Mesenchymal stem cell (in vitro differentiated cells and primary cell): Measurements from ENCODE around the gene TNS2.
A peak's percentile ranks its signal among the peaks of the same experiment; 100 is the strongest.
"Not testable (repeated sequence)": the region's sequence is repeated elsewhere in the genome, so short reads cannot be mapped to it uniquely, and the experiment has no call there.

Source experiments
- DNase-seq: peaks from one replicate; pipeline ENCODE4 v3.0.0-alpha.2; 2013
- H2AFZ ChIP-seq: one replicate; pipeline ENCODE4 v1.6.1; 2013; ENCODE audit warnings: low read depth, mild to moderate bottlenecking, control low read depth, inconsistent platforms, low read length, moderate library complexity
- H2AK5ac ChIP-seq: 2 replicates; pipeline ENCODE4 v1.6.1; 2013; ENCODE audit warnings: low read length, moderate library complexity, mild to moderate bottlenecking, inconsistent platforms; ENCODE audit not compliant: severe bottlenecking
- H2BK120ac ChIP-seq: one replicate; pipeline ENCODE4 v1.6.1; 2013; ENCODE audit warnings: low read depth, mild to moderate bottlenecking, inconsistent platforms, low read length, moderate library complexity
- H2BK12ac ChIP-seq, 2 experiments: one replicate each; pipeline ENCODE4 v1.6.1; 2013; ENCODE audit warnings: inconsistent platforms in 2 of 2, low read length in 2 of 2, mild to moderate bottlenecking in 2 of 2, moderate library complexity in 2 of 2, control low read depth in 1 of 2
- H2BK15ac ChIP-seq: one replicate; pipeline ENCODE4 v1.6.1; 2013; ENCODE audit warnings: mild to moderate bottlenecking, low read depth, inconsistent platforms; ENCODE audit not compliant: poor library complexity, severe bottlenecking
- H2BK5ac ChIP-seq: 2 replicates; pipeline ENCODE4 v1.6.1; 2013; ENCODE audit warnings: low read depth, mild to moderate bottlenecking, low read length, control low read depth, inconsistent platforms; ENCODE audit not compliant: poor library complexity, severe bottlenecking
- H3K14ac ChIP-seq, 2 experiments: one replicate each; pipeline ENCODE4 v1.6.1; 2013; ENCODE audit warnings: inconsistent platforms in 2 of 2, low read length in 2 of 2, control low read depth in 1 of 2, mild to moderate bottlenecking in 1 of 2, moderate library complexity in 1 of 2
- H3K18ac ChIP-seq, 2 experiments: one replicate each; pipeline ENCODE4 v1.6.1; 2013; ENCODE audit warnings: inconsistent platforms in 2 of 2, low read length in 2 of 2, control low read depth in 1 of 2, low read depth in 1 of 2, mild to moderate bottlenecking in 1 of 2
- H3K23ac ChIP-seq, 2 experiments: one replicate each; pipeline ENCODE4 v1.6.1; 2013; ENCODE audit warnings: inconsistent platforms in 2 of 2, low read length in 2 of 2, mild to moderate bottlenecking in 2 of 2, moderate library complexity in 2 of 2, control low read depth in 1 of 2
- H3K27ac ChIP-seq: 2 replicates; pipeline ENCODE4 v1.5.1; 2013; ENCODE audit warnings: mild to moderate bottlenecking, moderate library complexity, low read length, control low read depth, inconsistent platforms; ENCODE audit not compliant: poor library complexity, severe bottlenecking
- H3K27me3 ChIP-seq, 2 experiments: 2 replicates each; pipeline versions ENCODE4 v1.6.1 to v1.7.0; 2013; ENCODE audit warnings: low read length in 2 of 2, mild to moderate bottlenecking in 2 of 2, moderate library complexity in 2 of 2, control low read depth in 1 of 2, inconsistent platforms in 1 of 2; ENCODE audit not compliant: control insufficient read depth in 1 of 2, insufficient read depth in 1 of 2
- H3K36me3 ChIP-seq, 2 experiments: 2 replicates each; pipeline versions ENCODE4 v1.6.1 to v1.7.0; 2013; ENCODE audit warnings: low read length in 2 of 2, control low read depth in 1 of 2, inconsistent platforms in 1 of 2, low read depth in 1 of 2, mild to moderate bottlenecking in 1 of 2; ENCODE audit not compliant: insufficient read depth in 2 of 2, control insufficient read depth in 1 of 2
- H3K4ac ChIP-seq, 2 experiments: one replicate each; pipeline ENCODE4 v1.6.1; 2013; ENCODE audit warnings: inconsistent platforms in 2 of 2, low read length in 2 of 2, mild to moderate bottlenecking in 2 of 2, moderate library complexity in 2 of 2, control low read depth in 1 of 2, low read depth in 1 of 2
- H3K4me1 ChIP-seq: 2 replicates; pipeline ENCODE4 v1.6.1; 2013; ENCODE audit warnings: low read depth, low read length, control low read depth; ENCODE audit not compliant: control insufficient read depth, insufficient read depth
- H3K4me2 ChIP-seq: 2 replicates; pipeline ENCODE4 v1.6.1; 2013; ENCODE audit warnings: low read length, mild to moderate bottlenecking, inconsistent platforms; ENCODE audit not compliant: poor library complexity, severe bottlenecking
- H3K4me3 ChIP-seq, 2 experiments: 2 replicates each; pipeline versions ENCODE4 v1.5.1 to v1.7.0; 2013; ENCODE audit warnings: low read length in 2 of 2, mild to moderate bottlenecking in 2 of 2, control low read depth in 1 of 2, low read depth in 1 of 2; ENCODE audit not compliant: insufficient read depth in 1 of 2
- H3K79me1 ChIP-seq: replicated peaks from 2 replicates; pipeline ENCODE4 v1.6.1; 2013; ENCODE audit warnings: mild to moderate bottlenecking, control low read depth, low read length, inconsistent platforms; ENCODE audit not compliant: poor library complexity, severe bottlenecking
- H3K9ac ChIP-seq: 2 replicates; pipeline ENCODE4 v1.7.0; 2013; ENCODE audit warnings: mild to moderate bottlenecking, low read length, moderate library complexity
- H3K9me3 ChIP-seq: 2 replicates; pipeline ENCODE4 v1.7.0; 2013; ENCODE audit warnings: mild to moderate bottlenecking, low read length; ENCODE audit not compliant: control insufficient read depth
- H4K8ac ChIP-seq: one replicate; pipeline ENCODE4 v1.6.1; 2013; ENCODE audit warnings: inconsistent platforms, mild to moderate bottlenecking, low read length, moderate library complexity
- H4K91ac ChIP-seq: one replicate; pipeline ENCODE4 v1.6.1; 2013; ENCODE audit warnings: mild to moderate bottlenecking, low read length, inconsistent platforms
- WGBS: methylation state at CpG from one replicate; pipeline ENCODE4 v1.1.7; 2013; ENCODE audit warnings: mixed read lengths; 5-methylcytosine and 5-hydroxymethylcytosine counted together

TNS2 gene

GRCh38 chr12:53107122-53107521 is 57.3 kb downstream of the TNS2 start:
- Histone ChIP-seq H3K4me2 (no peak overlapping the region), H2BK12ac (no peak overlapping the region), H3K4me3 (no peak overlapping the region), H2AFZ (no peak overlapping the region), H3K27ac (no peak overlapping the region), H3K9ac (no peak overlapping the region), H3K18ac (no peak overlapping the region), H2AK5ac (no peak overlapping the region), H3K27me3 (no peaks in the 10 kb centered on the region), H3K4me1 (peaks cover 3% of the 10 kb centered on the region), H3K14ac (no peak overlapping the region), H3K4ac (no peak overlapping the region), H2BK120ac (no peak overlapping the region), H4K91ac (no peak overlapping the region), H3K36me3 (peaks cover 0 to 12% of the 10 kb centered on the region in 2 experiments), H3K23ac (no peak overlapping the region), H3K79me1 (no peaks in the 10 kb centered on the region), H3K9me3 (no peaks in the 10 kb centered on the region), H4K8ac (no peak overlapping the region), H2BK15ac (no peak overlapping the region), H2BK5ac (no peak overlapping the region)
- no peak for DNase-seq
- WGBS: 34% methylated on average over 5 of the region's 7 CpGs

GRCh38 chr12:53112431-53112830 is 62.6 kb downstream of the TNS2 start:
- DNase-seq, H3K18ac ChIP-seq, H2BK12ac ChIP-seq, H3K4ac ChIP-seq, H2AFZ ChIP-seq, H3K27me3 ChIP-seq, H4K91ac ChIP-seq, H3K79me1 ChIP-seq, H2AK5ac ChIP-seq, H3K14ac ChIP-seq, H3K9me3 ChIP-seq, H4K8ac ChIP-seq, H2BK120ac ChIP-seq, H3K4me1 ChIP-seq, H3K4me3 ChIP-seq, H3K4me2 ChIP-seq, H3K23ac ChIP-seq, H3K27ac ChIP-seq, H3K36me3 ChIP-seq, H2BK15ac ChIP-seq, H3K9ac ChIP-seq, H2BK5ac ChIP-seq: not testable (repeated sequence)
- whole genome bisulfite sequencing: 92% methylated on average over 6 of the region's 7 CpGs

- H3K27me3 ChIP-seq: no peaks in the 10 kb centered on the region
- no peak overlapping the region for H3K4ac ChIP-seq
- WGBS: 85% methylated on average over 11 of the region's 12 CpGs
- H3K14ac ChIP-seq: no peak overlapping the region
- H3K4me1 ChIP-seq: peaks cover 2% of the 10 kb centered on the region
- H2AK5ac ChIP-seq: no peak overlapping the region
- H3K4me3 ChIP-seq: no peak overlapping the region
- H4K91ac ChIP-seq: no peak overlapping the region
- H2BK12ac ChIP-seq: no peak overlapping the region
- no peak overlapping the region for H2BK5ac ChIP-seq
- H2BK120ac ChIP-seq: no peak overlapping the region
- no peak overlapping the region for H3K23ac ChIP-seq
- H3K27ac ChIP-seq: no peak overlapping the region
- H2AFZ ChIP-seq: peak overlapping the region; percentile 53
- H3K18ac ChIP-seq: no peak overlapping the region
- H3K9me3 ChIP-seq: no peaks in the 10 kb centered on the region
- DNase-seq: no peak
- H3K9ac ChIP-seq: no peak overlapping the region
- H3K79me1 ChIP-seq: no peaks in the 10 kb centered on the region
- H2BK15ac ChIP-seq: no peak overlapping the region
- H4K8ac ChIP-seq: no peak overlapping the region
- H3K36me3 ChIP-seq: no peaks in the 10 kb centered on the region
- no peak overlapping the region for H3K4me2 ChIP-seq
These were observed 63.4 kb downstream of the TNS2 start for GRCh38 chr12:53113136-53113705.

GRCh38 chr12:53113951-53114350 is 64.1 kb downstream of the TNS2 start:
- no peaks in the 10 kb centered on the region for H3K79me1 ChIP-seq
- DNase-seq: no peak
- no peak overlapping the region for H3K18ac ChIP-seq

More at GRCh38 chr12:53113951-53114350, 64.1 kb downstream of the TNS2 start:
- Histone ChIP-seq H3K4me3 (no peak overlapping the region), H3K27ac (no peak overlapping the region), H3K23ac (no peak overlapping the region), H3K9me3 (no peaks in the 10 kb centered on the region), H2AFZ (no peak overlapping the region), H2BK12ac (no peak overlapping the region), H3K4me1 (peaks cover 2% of the 10 kb centered on the region), H3K4me2 (no peak overlapping the region), H2BK15ac (no peak overlapping the region), H2BK120ac (no peak overlapping the region), H3K14ac (no peak overlapping the region), H2AK5ac (no peak overlapping the region), H3K9ac (no peak overlapping the region), H4K8ac (no peak overlapping the region), H3K4ac (no peak overlapping the region), H3K36me3 (no peaks in the 10 kb centered on the region), H2BK5ac (no peak overlapping the region), H3K27me3 (no peaks in the 10 kb centered on the region), H4K91ac (no peak overlapping the region)
